Loucy (cell line): Measurements from ENCODE around the gene VWC2L.

ENCODE experiments used
- H2AFZ ChIP-seq: fragments of 200-600 bp; sonication (generic); 2 replicates; pipeline ENCODE4 v1.6.0; 2016; ENCODE audit warnings: antibody characterized with exemption, mild to moderate bottlenecking, low read length, moderate library complexity
- H3F3A ChIP-seq: fragments of 200-600 bp; 2 replicates; pipeline ENCODE4 v1.6.0; 2016; ENCODE audit warnings: antibody characterized with exemption, low read depth, mild to moderate bottlenecking
- H3K27me3 ChIP-seq: fragments of 200-600 bp; sonication (generic); 2 replicates; pipeline ENCODE4 v1.6.1; 2014; ENCODE audit warnings: low read length, mild to moderate bottlenecking; ENCODE audit not compliant: insufficient read depth, poor library complexity, severe bottlenecking
- H3K36me3 ChIP-seq: fragments of 200-600 bp; sonication (generic); 2 replicates; pipeline ENCODE4 v1.6.1; 2016; ENCODE audit warnings: low read length; ENCODE audit not compliant: insufficient read depth
- H3K4me1 ChIP-seq: fragments of 200-600 bp; sonication (generic); 2 replicates; pipeline ENCODE4 v1.5.1; 2014; ENCODE audit warnings: low read length, mild to moderate bottlenecking; ENCODE audit not compliant: insufficient read depth, poor library complexity, severe bottlenecking
- H3K4me2 ChIP-seq: fragments of 200-600 bp; sonication (generic); 2 replicates; pipeline ENCODE4 v1.6.0; 2014; ENCODE audit warnings: antibody characterized with exemption, low read length, low read depth, mild to moderate bottlenecking; ENCODE audit not compliant: poor library complexity, severe bottlenecking
- H3K4me3 ChIP-seq: fragments of 200-600 bp; sonication (generic); 2 replicates; pipeline ENCODE4 v1.5.1; 2014; ENCODE audit warnings: low read length, mild to moderate bottlenecking, mixed read lengths; ENCODE audit not compliant: poor library complexity, severe bottlenecking
- H3K79me2 ChIP-seq: fragments of 200-600 bp; sonication (generic); 2 replicates; pipeline ENCODE4 v1.6.1; 2014; ENCODE audit warnings: low read length; ENCODE audit not compliant: insufficient read depth
- H3K9ac ChIP-seq: fragments of 200-600 bp; sonication (generic); 2 replicates; pipeline ENCODE4 v1.6.0; 2014; ENCODE audit warnings: mild to moderate bottlenecking, low read depth, low read length, moderate library complexity; ENCODE audit not compliant: poor library complexity, severe bottlenecking
- H3K9me2 ChIP-seq: fragments of 200-600 bp; sonication (generic); replicated peaks from 2 replicates; pipeline ENCODE4 v1.6.1; 2016; ENCODE audit warnings: low read depth, low read length, mixed read lengths
- H3K9me3 ChIP-seq: fragments of 200-600 bp; sonication (generic); 2 replicates; pipeline ENCODE4 v1.6.1; 2014; ENCODE audit warnings: mild to moderate bottlenecking, antibody characterized with exemption, low read length, low read depth; ENCODE audit not compliant: insufficient read depth
- H4K20me1 ChIP-seq: fragments of 200-600 bp; sonication (generic); 2 replicates; pipeline ENCODE4 v1.6.0; 2014; ENCODE audit warnings: antibody characterized with exemption, low read length, mild to moderate bottlenecking; ENCODE audit not compliant: insufficient read depth, poor library complexity, severe bottlenecking
- EZH2phosphoT487 ChIP-seq: fragments of 200-600 bp; IDR thresholded peaks from 2 replicates; pipeline ENCODE4 v1.6.1; 2018; ENCODE audit warnings: antibody characterized with exemption, mild to moderate bottlenecking, moderate library complexity, borderline replicate concordance
- TF ChIP-seq, protein P1 (sequence below): fragments of 200-600 bp; sonication (generic); conservative IDR thresholded peaks from 2 replicates; pipeline ENCODE4 v1.5.1; 2014; ENCODE audit warnings: mild to moderate bottlenecking, antibody characterized with exemption, low read length

Gene VWC2L

DNA sequence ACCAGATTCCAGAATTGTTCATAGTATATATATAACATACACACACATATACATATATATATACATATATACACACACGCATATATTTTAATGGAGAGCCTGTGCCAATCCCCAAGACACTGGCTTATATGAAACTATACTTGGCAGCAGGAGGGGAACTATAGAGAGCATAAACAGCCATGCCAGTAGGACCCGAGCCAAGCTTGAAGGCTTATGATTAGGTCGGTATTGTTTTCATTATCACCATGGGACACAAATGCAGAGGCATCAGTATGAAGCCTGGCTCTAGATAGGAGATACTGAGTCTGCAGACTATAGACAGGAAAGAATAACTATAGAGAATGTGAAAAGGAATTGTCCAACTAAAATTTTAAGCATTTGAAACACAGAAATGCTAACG, 181.2 kb downstream of the VWC2L start:
- Histone ChIP-seq H3K36me3 (no peaks in the 10 kb centered on the region), H3K4me1 (no peaks in the 10 kb centered on the region), H3K4me3 (no peak overlapping the region), H3K9me2 (no peaks in the 10 kb centered on the region), H3K9me3 (no peaks in the 10 kb centered on the region), H3K4me2 (no peak overlapping the region), H3F3A (no peaks in the 10 kb centered on the region), H2AFZ (no peak overlapping the region), H3K79me2 (no peaks in the 10 kb centered on the region), H3K27me3 (no peaks in the 10 kb centered on the region), H3K9ac (no peak overlapping the region), H4K20me1 (no peaks in the 10 kb centered on the region)
- TF ChIP-seq, protein P1, sequence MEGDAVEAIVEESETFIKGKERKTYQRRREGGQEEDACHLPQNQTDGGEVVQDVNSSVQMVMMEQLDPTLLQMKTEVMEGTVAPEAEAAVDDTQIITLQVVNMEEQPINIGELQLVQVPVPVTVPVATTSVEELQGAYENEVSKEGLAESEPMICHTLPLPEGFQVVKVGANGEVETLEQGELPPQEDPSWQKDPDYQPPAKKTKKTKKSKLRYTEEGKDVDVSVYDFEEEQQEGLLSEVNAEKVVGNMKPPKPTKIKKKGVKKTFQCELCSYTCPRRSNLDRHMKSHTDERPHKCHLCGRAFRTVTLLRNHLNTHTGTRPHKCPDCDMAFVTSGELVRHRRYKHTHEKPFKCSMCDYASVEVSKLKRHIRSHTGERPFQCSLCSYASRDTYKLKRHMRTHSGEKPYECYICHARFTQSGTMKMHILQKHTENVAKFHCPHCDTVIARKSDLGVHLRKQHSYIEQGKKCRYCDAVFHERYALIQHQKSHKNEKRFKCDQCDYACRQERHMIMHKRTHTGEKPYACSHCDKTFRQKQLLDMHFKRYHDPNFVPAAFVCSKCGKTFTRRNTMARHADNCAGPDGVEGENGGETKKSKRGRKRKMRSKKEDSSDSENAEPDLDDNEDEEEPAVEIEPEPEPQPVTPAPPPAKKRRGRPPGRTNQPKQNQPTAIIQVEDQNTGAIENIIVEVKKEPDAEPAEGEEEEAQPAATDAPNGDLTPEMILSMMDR, result no peak

DNA sequence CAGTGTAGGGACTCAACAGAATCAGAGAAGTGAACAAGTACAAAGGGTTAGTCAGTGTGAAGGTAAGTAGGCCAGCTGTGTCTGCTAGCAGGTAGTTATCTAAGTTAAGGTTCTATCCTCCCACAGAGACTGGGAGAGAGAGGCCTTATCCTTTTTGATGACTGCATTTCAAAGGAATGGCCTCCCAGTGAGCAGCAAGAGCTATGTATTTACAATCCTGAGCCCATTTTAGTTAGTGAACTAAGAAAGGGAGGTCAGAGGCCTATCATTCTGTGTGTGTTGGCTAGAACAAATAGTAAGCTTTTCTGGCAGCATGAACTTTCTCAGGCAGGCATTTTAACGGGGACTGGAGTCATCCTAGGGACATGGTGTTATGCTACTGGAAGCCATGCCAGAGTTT, 182.9 kb downstream of the VWC2L start:
- no peak overlapping the region for H3K4me2 ChIP-seq
- no peaks in the 10 kb centered on the region for H3K9me3 ChIP-seq
- no peak for TF ChIP-seq EZH2phosphoT487
- TF ChIP-seq, protein P1, result no peak
- H3K9me2 ChIP-seq, result no peaks in the 10 kb centered on the region
- H3K79me2 ChIP-seq, result no peaks in the 10 kb centered on the region
- no peaks in the 10 kb centered on the region for H3F3A ChIP-seq
- H3K36me3 ChIP-seq, result no peaks in the 10 kb centered on the region
- no peaks in the 10 kb centered on the region for H4K20me1 ChIP-seq
- H2AFZ ChIP-seq, result no peak overlapping the region
- H3K27me3 ChIP-seq, result no peaks in the 10 kb centered on the region
- H3K4me1 ChIP-seq, result no peaks in the 10 kb centered on the region
- no peak overlapping the region for H3K4me3 ChIP-seq
- H3K9ac ChIP-seq, result no peak overlapping the region

DNA sequence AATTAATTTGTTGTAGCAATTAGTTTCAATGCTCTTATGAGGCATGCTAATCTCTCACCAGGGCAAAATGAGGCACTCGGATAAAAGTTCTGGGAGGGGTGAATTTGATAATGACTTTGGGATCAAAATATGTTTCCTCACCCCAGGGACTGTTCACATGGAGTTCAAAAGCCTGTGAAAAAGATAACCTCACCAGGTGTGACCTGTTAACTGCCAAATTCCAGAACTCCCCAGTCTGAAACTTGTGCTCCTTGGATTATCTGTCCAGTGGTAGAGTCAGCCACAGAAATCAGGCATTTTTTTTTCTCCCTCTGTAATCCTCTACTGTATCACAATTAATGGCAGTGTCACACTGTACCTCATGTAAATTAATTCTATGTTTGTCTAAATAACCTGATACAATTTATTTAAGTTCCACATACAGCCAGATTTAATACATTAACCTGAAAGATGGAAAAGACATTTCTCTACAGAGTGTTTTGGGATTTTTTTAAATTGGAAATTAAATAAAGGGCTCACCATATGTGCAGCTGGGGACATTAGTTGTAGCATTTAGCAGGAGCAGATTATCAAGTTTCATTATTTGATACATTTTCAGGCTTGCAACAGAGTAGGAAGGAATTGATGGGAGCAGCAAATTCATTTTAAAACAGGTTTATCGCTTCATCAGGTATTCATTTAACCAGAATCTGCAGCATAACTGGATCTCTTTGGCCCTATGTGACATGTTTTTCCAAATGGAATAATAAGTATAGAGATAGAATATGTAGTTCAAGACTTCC, 191.2 kb downstream of the VWC2L start:
- Histone ChIP-seq H3K9me3 (no peaks in the 10 kb centered on the region), H2AFZ (no peak overlapping the region), H3K9me2 (no peaks in the 10 kb centered on the region), H3K4me3 (no peak overlapping the region), H4K20me1 (no peaks in the 10 kb centered on the region), H3K36me3 (no peaks in the 10 kb centered on the region), H3K27me3 (no peaks in the 10 kb centered on the region), H3K4me2 (no peak overlapping the region), H3K4me1 (no peaks in the 10 kb centered on the region), H3F3A (no peaks in the 10 kb centered on the region), H3K79me2 (no peaks in the 10 kb centered on the region), H3K9ac (no peak overlapping the region)
- no peak for TF ChIP-seq EZH2phosphoT487
- TF ChIP-seq, protein P1, result no peak
